Endothelial cell of umbilical vein (primary cell): ENCODE measurements around the gene KXD1. TPM values are rescaled to one million over a fixed set of nuclear protein-coding genes. Genes with fewer than 3 reads are reported as not detected.

Source experiments
- BruUV-seq: library from RNA; stranded (reverse); fragments of 400-500 nt; replicated peaks from 2 replicates; lab custom pipeline; 2021; lab: Mats Ljungman, UMichigan
- CTCF ChIA-PET: fragments of 300-600, 350-600 bp; sonication (Branson Sonifier 250); formaldehyde crosslinking; loops from one replicate; lab custom pipeline; 2021; ENCODE audit warnings: antibody characterized with exemption, inconsistent platforms; lab: Charles Lee
- POLR2A ChIA-PET: fragments of 300-600, 350-600 bp; sonication (Branson Sonifier 250); formaldehyde crosslinking; loops from one replicate; lab custom pipeline; 2021; ENCODE audit warnings: antibody characterized with exemption, inconsistent platforms; lab: Charles Lee
- DNase-seq: peaks from one replicate; pipeline ENCODE4 v3.0.0-alpha.2; 2011; ENCODE audit warnings: low read depth, low spot score
- FAIRE-seq: peaks from 2 replicates; lab custom pipeline; 2011; peaks lifted over from hg19 to GRCh38; lab: Jason Lieb, UNC
- H2AFZ ChIP-seq: 2 replicates; pipeline ENCODE4 v1.6.0; 2012; ENCODE audit warnings: low read depth, low read length, control low read depth, inconsistent platforms
- H3K27ac ChIP-seq: 2 replicates; pipeline ENCODE4 v1.5.1; 2011; ENCODE audit warnings: low read depth, mild to moderate bottlenecking, control low read depth, low read length, moderate library complexity; ENCODE audit not compliant: insufficient read depth
- H3K27me3 ChIP-seq, 2 experiments: 2 replicates each; pipeline versions ENCODE4 v1.6.0 to v1.6.1; 2011; ENCODE audit warnings: low read length in 2 of 2, mixed read lengths in 1 of 2; ENCODE audit not compliant: control insufficient read depth in 2 of 2, insufficient read depth in 2 of 2
- H3K36me3 ChIP-seq, 2 experiments: 2 replicates in 1 of 2; 3 replicates in 1 of 2; pipeline ENCODE4 v1.5.1; 2011; ENCODE audit warnings: low read length in 2 of 2, mild to moderate bottlenecking in 1 of 2, moderate library complexity in 1 of 2; ENCODE audit not compliant: control insufficient read depth in 2 of 2, insufficient read depth in 2 of 2; ENCODE audit errors: extremely low read depth in 1 of 2
- H3K4me1 ChIP-seq: 3 replicates; pipeline ENCODE4 v1.5.1; 2011; ENCODE audit warnings: mild to moderate bottlenecking, low read length; ENCODE audit not compliant: control insufficient read depth, insufficient read depth; ENCODE audit errors: extremely low read depth
- H3K4me2 ChIP-seq: 2 replicates; pipeline ENCODE4 v1.6.1; 2011; ENCODE audit warnings: low read length, control low read depth, mixed read lengths; ENCODE audit not compliant: insufficient read depth
- H3K4me3 ChIP-seq, 3 experiments: fragments of 200-600 bp in 1 of 3; sonication (generic), shearing (Covaris generic) in 1 of 3; replicated peaks in 1 of 3; 2 replicates each; pipeline ENCODE4 v1.5.1; 2011 to 2016; ENCODE audit warnings: control low read depth in 3 of 3, low read length in 3 of 3, mild to moderate bottlenecking in 2 of 3, inconsistent platforms in 1 of 3, low read depth in 1 of 3, moderate library complexity in 1 of 3; ENCODE audit not compliant: insufficient read depth in 1 of 3
- H3K79me2 ChIP-seq: 2 replicates; pipeline ENCODE4 v1.6.0; 2012; ENCODE audit warnings: low read length, inconsistent platforms; ENCODE audit not compliant: control insufficient read depth, insufficient read depth
- H3K9ac ChIP-seq: replicated peaks from 2 replicates; pipeline ENCODE3; 2011; ENCODE audit warnings: low read length, control low read depth; ENCODE audit not compliant: insufficient read depth; ENCODE audit errors: extremely low read depth
- H3K9me1 ChIP-seq: replicated peaks from 3 replicates; pipeline ENCODE4 v1.6.0; 2011; ENCODE audit warnings: mild to moderate bottlenecking, low read length; ENCODE audit not compliant: control insufficient read depth, insufficient read depth; ENCODE audit errors: extremely low read depth
- H3K9me3 ChIP-seq: replicated peaks from 2 replicates; pipeline ENCODE4 v1.5.1; 2012; ENCODE audit warnings: low read length, inconsistent platforms; ENCODE audit not compliant: control insufficient read depth, insufficient read depth
- H4K20me1 ChIP-seq: replicated peaks from 2 replicates; pipeline ENCODE3; 2011; ENCODE audit warnings: mild to moderate bottlenecking, low read length; ENCODE audit not compliant: control insufficient read depth, insufficient read depth; ENCODE audit errors: extremely low read depth
- CTCF ChIP-seq, 2 donors: IDR thresholded peaks; 1 replicate in 1 of 2; 2 replicates in 1 of 2; pipeline ENCODE4 v1.5.1; 2011; ENCODE audit warnings: low read length in 2 of 2, mild to moderate bottlenecking in 2 of 2, moderate library complexity in 2 of 2, control low read depth in 1 of 2, inconsistent platforms in 1 of 2, low read depth in 1 of 2; ENCODE audit not compliant: insufficient read depth in 1 of 2; ENCODE audit errors: extremely low read depth in 1 of 2
- EZH2 ChIP-seq: IDR thresholded peaks from 2 replicates; pipeline ENCODE4 v1.6.1; 2012; ENCODE audit warnings: borderline replicate concordance, low read depth, mild to moderate bottlenecking, moderate library complexity, low read length, inconsistent platforms; ENCODE audit not compliant: severe bottlenecking
- FOS ChIP-seq: IDR thresholded peaks from 2 replicates; pipeline ENCODE4 v1.6.1; 2011; ENCODE audit warnings: mild to moderate bottlenecking, low read length, moderate library complexity, borderline replicate concordance; ENCODE audit not compliant: insufficient read depth
- GATA2 ChIP-seq: IDR thresholded peaks from 2 replicates; pipeline ENCODE4 v1.7.0; 2011; ENCODE audit warnings: low read depth, mild to moderate bottlenecking, moderate library complexity, mixed read lengths, low read length; ENCODE audit not compliant: insufficient read length, insufficient read depth
- JUN ChIP-seq: IDR thresholded peaks from 2 replicates; pipeline ENCODE4 v1.6.1; 2011; ENCODE audit warnings: borderline replicate concordance, low read depth; ENCODE audit not compliant: insufficient read length, insufficient read depth
- MAX ChIP-seq: IDR thresholded peaks from 2 replicates; pipeline ENCODE4 v1.6.1; 2011; ENCODE audit not compliant: insufficient read depth, insufficient read length
- MYC ChIP-seq: IDR thresholded peaks from one replicate; pipeline ENCODE4 v1.6.1; 2011; ENCODE audit warnings: mild to moderate bottlenecking, low read depth, low read length
- POLR2A ChIP-seq: IDR thresholded peaks from 2 replicates; pipeline ENCODE4 v1.6.1; 2012; ENCODE audit warnings: low read depth, mild to moderate bottlenecking, control low read depth, low read length
- POLR2AphosphoS5 ChIP-seq: IDR thresholded peaks from 2 replicates; pipeline ENCODE4 v1.6.1; 2012; ENCODE audit warnings: low read depth, mild to moderate bottlenecking, control low read depth, low read length, moderate library complexity; ENCODE audit not compliant: insufficient read depth
- dilution Hi-C: fragments of 300-500 bp; cut with MboI; formaldehyde crosslinking; loops from one replicate; pipeline ENCODE4 v1.15.0; 2019; ENCODE audit warnings: low sequenced_read_pairs; ENCODE audit not compliant: extremely low pct_ligation_motif_present
- intact Hi-C: fragments of 100-400 bp; cut with micrococcal nuclease; formaldehyde crosslinking; loops from one replicate; pipeline ENCODE4 v1.10.0; 2022
- polyA plus RNA-seq, 4 experiments: library from polyadenylated mRNA; depleted of rRNA in 3 of 4; stranded (reverse) in 3 of 4; unstranded in 1 of 4; fragments of >200 nt; gene quantifications; 2 replicates each; pipeline versions ENCODE4 v1.2.1 to v1.2.3, GENCODE V29; 2011 to 2012; ENCODE audit warnings: missing spikeins in 1 of 4
- total RNA-seq: library from RNA; stranded (reverse); gene quantifications from 2 replicates; pipeline ENCODE4 v1.2.3, GENCODE V29; 2021

Gene KXD1
- total and polyA plus RNA-seq, 2 donors (not counting 3 experiments of a cell fraction or from before 2014, with no cell fraction given) = 134 to 186 TPM

- Histone ChIP-seq H3K9ac (no peak overlapping the region), H3K4me3 (no peak overlapping the region), H3K27me3 (no peaks in the 10 kb centered on the region), H4K20me1 (peaks cover 2% of the 10 kb centered on the region), H3K9me3 (no peaks in the 10 kb centered on the region), H3K9me1 (no peaks in the 10 kb centered on the region), H3K36me3 (no peaks in the 10 kb centered on the region), H3K27ac (no peak overlapping the region), H2AFZ (no peak overlapping the region), H3K4me1 (peaks cover 27% of the 10 kb centered on the region), H3K79me2 (peaks cover 79% of the 10 kb centered on the region), H3K4me2 (no peak overlapping the region)
- POLR2A ChIA-PET = no interaction called here
- intact Hi-C loops (no loop called here), dilution Hi-C loops (no loop called here)
- no peak for FAIRE-seq
- CTCF ChIA-PET = interaction anchor here (0.7 to 1.9 kb wide), 4 partner anchors 17 to 56 kb away, joined by 3 to 6 read pairs (median 4); no protein-coding TSS in a partner anchor
- BruUV-seq = no TSS peak
- TF ChIP-seq MYC (no peak), GATA2 (no peak), CTCF (IDR thresholded peaks at IDR 0.05; ENCODE audit: extremely low read depth in 1 of 2, insufficient read depth in 1 of 2, low read depth in 1 of 2, low read length in 2 of 2) (no peak), JUN (no peak), MAX (no peak), POLR2A (no peak), EZH2 (no peak), FOS (no peak), POLR2AphosphoS5 (no peak)
- DNase-seq = no peak
These were observed 40.1 kb upstream of the KXD1 start for GRCh38 chr19:18517606-18518005.
